ENCODE measurements around the gene ZMIZ1. TPM values are rescaled to one million over a fixed set of nuclear protein-coding genes. Genes with fewer than 3 reads are reported as not detected.

The ZMIZ1 gene
- total and polyA plus RNA-seq, 2 experiments from 2014 or later, result 9.2 to 30.9 TPM

DNA sequence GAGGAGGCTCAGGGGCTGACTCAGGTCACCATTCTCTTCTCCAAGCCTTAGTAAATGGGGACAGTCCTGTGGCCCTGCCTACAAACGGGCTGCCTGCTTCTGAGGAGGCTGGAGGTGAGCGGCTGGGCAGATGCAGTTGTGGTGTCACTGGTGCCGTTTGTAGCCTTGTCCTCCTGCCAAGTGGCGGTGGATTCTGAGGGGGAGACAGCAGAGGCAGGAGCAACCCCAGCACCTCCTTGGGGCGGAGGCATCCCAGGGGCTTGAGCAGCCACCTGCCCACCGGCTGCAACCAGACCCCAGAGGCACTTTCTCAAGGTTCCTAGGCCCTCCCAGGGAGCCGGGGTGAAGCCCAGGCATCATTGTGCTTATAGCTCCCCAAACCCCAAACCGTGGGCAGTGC, 112.5 kb downstream of the ZMIZ1 start:
- peaks cover 54% of the 10 kb centered on the region for H3K4me1 Mint-ChIP-seq
- no peaks in the 10 kb centered on the region; the same call in 1 of the 2 replicates for H4K20me1 ChIP-seq (replicated peaks; ENCODE audit: insufficient read depth)
- H3K79me2 ChIP-seq (replicated peaks; ENCODE audit: insufficient read depth), result peaks cover 6% of the 10 kb centered on the region; the same call in 1 of the 2 replicates

More for the DNA sequence above, 112.5 kb downstream of the ZMIZ1 start:
- H2AFZ ChIP-seq, result no peak overlapping the region
- H3K4me3 ChIP-seq, result no peak overlapping the region
- Mint-ChIP-seq H3K27me3 (ENCODE audit: insufficient read depth, low read depth, poor library complexity) (peaks cover 8% of the 10 kb centered on the region), H3K9me3 (no peaks in the 10 kb centered on the region), H3K36me3 (ENCODE audit: low read depth) (0 out of 3 replicates have a peak, but pooled peaks cover 2% of the 10 kb centered on the region), H3K4me3 (no peak overlapping the region), H3K27ac (no peak overlapping the region)
- H3K36me3 ChIP-seq (ENCODE audit: insufficient read depth), result no peaks in the 10 kb centered on the region
- TF ChIP-seq, protein P1, sequence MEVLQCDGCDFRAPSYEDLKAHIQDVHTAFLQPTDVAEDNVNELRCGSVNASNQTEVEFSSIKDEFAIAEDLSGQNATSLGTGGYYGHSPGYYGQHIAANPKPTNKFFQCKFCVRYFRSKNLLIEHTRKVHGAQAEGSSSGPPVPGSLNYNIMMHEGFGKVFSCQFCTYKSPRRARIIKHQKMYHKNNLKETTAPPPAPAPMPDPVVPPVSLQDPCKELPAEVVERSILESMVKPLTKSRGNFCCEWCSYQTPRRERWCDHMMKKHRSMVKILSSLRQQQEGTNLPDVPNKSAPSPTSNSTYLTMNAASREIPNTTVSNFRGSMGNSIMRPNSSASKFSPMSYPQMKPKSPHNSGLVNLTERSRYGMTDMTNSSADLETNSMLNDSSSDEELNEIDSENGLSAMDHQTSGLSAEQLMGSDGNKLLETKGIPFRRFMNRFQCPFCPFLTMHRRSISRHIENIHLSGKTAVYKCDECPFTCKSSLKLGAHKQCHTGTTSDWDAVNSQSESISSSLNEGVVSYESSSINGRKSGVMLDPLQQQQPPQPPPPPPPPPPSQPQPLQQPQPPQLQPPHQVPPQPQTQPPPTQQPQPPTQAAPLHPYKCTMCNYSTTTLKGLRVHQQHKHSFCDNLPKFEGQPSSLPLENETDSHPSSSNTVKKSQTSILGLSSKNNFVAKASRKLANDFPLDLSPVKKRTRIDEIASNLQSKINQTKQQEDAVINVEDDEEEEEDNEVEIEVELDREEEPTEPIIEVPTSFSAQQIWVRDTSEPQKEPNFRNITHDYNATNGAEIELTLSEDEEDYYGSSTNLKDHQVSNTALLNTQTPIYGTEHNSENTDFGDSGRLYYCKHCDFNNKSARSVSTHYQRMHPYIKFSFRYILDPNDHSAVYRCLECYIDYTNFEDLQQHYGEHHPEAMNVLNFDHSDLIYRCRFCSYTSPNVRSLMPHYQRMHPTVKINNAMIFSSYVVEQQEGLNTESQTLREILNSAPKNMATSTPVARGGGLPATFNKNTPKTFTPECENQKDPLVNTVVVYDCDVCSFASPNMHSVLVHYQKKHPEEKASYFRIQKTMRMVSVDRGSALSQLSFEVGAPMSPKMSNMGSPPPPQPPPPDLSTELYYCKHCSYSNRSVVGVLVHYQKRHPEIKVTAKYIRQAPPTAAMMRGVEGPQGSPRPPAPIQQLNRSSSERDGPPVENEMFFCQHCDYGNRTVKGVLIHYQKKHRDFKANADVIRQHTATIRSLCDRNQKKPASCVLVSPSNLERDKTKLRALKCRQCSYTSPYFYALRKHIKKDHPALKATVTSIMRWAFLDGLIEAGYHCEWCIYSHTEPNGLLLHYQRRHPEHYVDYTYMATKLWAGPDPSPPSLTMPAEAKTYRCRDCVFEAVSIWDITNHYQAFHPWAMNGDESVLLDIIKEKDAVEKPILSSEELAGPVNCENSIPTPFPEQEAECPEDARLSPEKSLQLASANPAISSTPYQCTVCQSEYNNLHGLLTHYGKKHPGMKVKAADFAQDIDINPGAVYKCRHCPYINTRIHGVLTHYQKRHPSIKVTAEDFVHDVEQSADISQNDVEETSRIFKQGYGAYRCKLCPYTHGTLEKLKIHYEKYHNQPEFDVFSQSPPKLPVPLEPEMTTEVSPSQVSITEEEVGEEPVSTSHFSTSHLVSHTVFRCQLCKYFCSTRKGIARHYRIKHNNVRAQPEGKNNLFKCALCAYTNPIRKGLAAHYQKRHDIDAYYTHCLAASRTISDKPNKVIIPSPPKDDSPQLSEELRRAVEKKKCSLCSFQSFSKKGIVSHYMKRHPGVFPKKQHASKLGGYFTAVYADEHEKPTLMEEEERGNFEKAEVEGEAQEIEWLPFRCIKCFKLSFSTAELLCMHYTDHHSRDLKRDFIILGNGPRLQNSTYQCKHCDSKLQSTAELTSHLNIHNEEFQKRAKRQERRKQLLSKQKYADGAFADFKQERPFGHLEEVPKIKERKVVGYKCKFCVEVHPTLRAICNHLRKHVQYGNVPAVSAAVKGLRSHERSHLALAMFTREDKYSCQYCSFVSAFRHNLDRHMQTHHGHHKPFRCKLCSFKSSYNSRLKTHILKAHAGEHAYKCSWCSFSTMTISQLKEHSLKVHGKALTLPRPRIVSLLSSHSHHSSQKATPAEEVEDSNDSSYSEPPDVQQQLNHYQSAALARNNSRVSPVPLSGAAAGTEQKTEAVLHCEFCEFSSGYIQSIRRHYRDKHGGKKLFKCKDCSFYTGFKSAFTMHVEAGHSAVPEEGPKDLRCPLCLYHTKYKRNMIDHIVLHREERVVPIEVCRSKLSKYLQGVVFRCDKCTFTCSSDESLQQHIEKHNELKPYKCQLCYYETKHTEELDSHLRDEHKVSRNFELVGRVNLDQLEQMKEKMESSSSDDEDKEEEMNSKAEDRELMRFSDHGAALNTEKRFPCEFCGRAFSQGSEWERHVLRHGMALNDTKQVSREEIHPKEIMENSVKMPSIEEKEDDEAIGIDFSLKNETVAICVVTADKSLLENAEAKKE (CRISPR knock-in tag; IDR thresholded peaks at IDR 0.05), result no peak
- TF ChIP-seq EZH2 (IDR thresholded peaks at IDR 0.05; ENCODE audit: low read depth, unreplicated experiment) (no peak), ZNF114 (CRISPR knock-in tag; IDR thresholded peaks at IDR 0.05) (no peak), ZNF331 (CRISPR knock-in tag; IDR thresholded peaks at IDR 0.05; ENCODE audit: low read depth) (no peak), CREB1 (CRISPR knock-in tag; IDR thresholded peaks at IDR 0.05; ENCODE audit: low read depth) (no peak), STAT1 (IDR thresholded peaks at IDR 0.05; ENCODE audit: unreplicated experiment) (no peak), EZH2phosphoT487 (IDR thresholded peaks at IDR 0.05; ENCODE audit: unreplicated experiment) (no peak), ETS1 (IDR thresholded peaks at IDR 0.05) (no peak), JUNB (IDR thresholded peaks at IDR 0.05; ENCODE audit: unreplicated experiment) (no peak), POLR2AphosphoS5 (IDR thresholded peaks at IDR 0.05; ENCODE audit: low read depth) (no peak), NANOG (IDR thresholded peaks at IDR 0.05; ENCODE audit: borderline replicate concordance) (no peak)
- TF ChIP-seq, protein P2, sequence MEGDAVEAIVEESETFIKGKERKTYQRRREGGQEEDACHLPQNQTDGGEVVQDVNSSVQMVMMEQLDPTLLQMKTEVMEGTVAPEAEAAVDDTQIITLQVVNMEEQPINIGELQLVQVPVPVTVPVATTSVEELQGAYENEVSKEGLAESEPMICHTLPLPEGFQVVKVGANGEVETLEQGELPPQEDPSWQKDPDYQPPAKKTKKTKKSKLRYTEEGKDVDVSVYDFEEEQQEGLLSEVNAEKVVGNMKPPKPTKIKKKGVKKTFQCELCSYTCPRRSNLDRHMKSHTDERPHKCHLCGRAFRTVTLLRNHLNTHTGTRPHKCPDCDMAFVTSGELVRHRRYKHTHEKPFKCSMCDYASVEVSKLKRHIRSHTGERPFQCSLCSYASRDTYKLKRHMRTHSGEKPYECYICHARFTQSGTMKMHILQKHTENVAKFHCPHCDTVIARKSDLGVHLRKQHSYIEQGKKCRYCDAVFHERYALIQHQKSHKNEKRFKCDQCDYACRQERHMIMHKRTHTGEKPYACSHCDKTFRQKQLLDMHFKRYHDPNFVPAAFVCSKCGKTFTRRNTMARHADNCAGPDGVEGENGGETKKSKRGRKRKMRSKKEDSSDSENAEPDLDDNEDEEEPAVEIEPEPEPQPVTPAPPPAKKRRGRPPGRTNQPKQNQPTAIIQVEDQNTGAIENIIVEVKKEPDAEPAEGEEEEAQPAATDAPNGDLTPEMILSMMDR (conservative IDR thresholded peaks at IDR 0.05; ENCODE audit: low read depth in 2 of 2), result no peak
- TF ChIP-seq, protein P3, sequence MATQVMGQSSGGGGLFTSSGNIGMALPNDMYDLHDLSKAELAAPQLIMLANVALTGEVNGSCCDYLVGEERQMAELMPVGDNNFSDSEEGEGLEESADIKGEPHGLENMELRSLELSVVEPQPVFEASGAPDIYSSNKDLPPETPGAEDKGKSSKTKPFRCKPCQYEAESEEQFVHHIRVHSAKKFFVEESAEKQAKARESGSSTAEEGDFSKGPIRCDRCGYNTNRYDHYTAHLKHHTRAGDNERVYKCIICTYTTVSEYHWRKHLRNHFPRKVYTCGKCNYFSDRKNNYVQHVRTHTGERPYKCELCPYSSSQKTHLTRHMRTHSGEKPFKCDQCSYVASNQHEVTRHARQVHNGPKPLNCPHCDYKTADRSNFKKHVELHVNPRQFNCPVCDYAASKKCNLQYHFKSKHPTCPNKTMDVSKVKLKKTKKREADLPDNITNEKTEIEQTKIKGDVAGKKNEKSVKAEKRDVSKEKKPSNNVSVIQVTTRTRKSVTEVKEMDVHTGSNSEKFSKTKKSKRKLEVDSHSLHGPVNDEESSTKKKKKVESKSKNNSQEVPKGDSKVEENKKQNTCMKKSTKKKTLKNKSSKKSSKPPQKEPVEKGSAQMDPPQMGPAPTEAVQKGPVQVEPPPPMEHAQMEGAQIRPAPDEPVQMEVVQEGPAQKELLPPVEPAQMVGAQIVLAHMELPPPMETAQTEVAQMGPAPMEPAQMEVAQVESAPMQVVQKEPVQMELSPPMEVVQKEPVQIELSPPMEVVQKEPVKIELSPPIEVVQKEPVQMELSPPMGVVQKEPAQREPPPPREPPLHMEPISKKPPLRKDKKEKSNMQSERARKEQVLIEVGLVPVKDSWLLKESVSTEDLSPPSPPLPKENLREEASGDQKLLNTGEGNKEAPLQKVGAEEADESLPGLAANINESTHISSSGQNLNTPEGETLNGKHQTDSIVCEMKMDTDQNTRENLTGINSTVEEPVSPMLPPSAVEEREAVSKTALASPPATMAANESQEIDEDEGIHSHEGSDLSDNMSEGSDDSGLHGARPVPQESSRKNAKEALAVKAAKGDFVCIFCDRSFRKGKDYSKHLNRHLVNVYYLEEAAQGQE (IDR thresholded peaks at IDR 0.05; ENCODE audit: unreplicated experiment), result no peak
- H3K4me2 ChIP-seq, result no peak overlapping the region
- H3K27ac ChIP-seq (ENCODE audit: low read depth), result no peak overlapping the region
- no peaks in the 10 kb centered on the region for H3K9me2 ChIP-seq (ENCODE audit: insufficient read depth)
- H3K4me1 ChIP-seq (ENCODE audit: insufficient read depth), result peaks cover 29% of the 10 kb centered on the region
- DNase-seq (ENCODE audit: low spot score) (no peak), ATAC-seq (no peak)
- no peaks in the 10 kb centered on the region for H3K27me3 ChIP-seq (ENCODE audit: insufficient read depth)
- no peaks in the 10 kb centered on the region for H3F3A ChIP-seq (replicated peaks; ENCODE audit: low read depth)

All from GM23338 (cell line).